ENCODE data around the gene TP53RK.

Gene TP53RK

GRCh38 chr20:46708172-46708860 lies 19.1 kb upstream of the TP53RK start:
- DNase-seq (ENCODE audit: low read depth, low spot score): no peak

GRCh38 chr20:46706242-46706641 lies 17.0 kb upstream of the TP53RK start:
- DNase-seq (ENCODE audit: low read depth, low spot score): no peak

- DNase-seq (ENCODE audit: low read depth, low spot score): no peak
Observed at GRCh38 chr20:46705378-46705729, 16.1 kb upstream of the TP53RK start.

- no peak for DNase-seq (ENCODE audit: low read depth, low spot score)
Observed at GRCh38 chr20:46704714-46705377, 15.6 kb upstream of the TP53RK start.

- DNase-seq (ENCODE audit: low read depth, low spot score): no peak
Observed at GRCh38 chr20:46703435-46703834, 14.2 kb upstream of the TP53RK start.

GRCh38 chr20:46702447-46703203 lies 13.4 kb upstream of the TP53RK start:
- no peak for DNase-seq (ENCODE audit: low read depth, low spot score)

- DNase-seq (ENCODE audit: low read depth, low spot score): no peak
Observed at GRCh38 chr20:46701986-46702385, 12.7 kb upstream of the TP53RK start.

- DNase-seq (ENCODE audit: low read depth, low spot score): no peak
Observed at GRCh38 chr20:46701556-46701955, 12.3 kb upstream of the TP53RK start.

- DNase-seq (ENCODE audit: low read depth, low spot score): no peak
Observed at GRCh38 chr20:46701057-46701456, 11.8 kb upstream of the TP53RK start.

- DNase-seq (ENCODE audit: low read depth, low spot score): peak; percentile 60
Observed at GRCh38 chr20:46700481-46700880, 11.2 kb upstream of the TP53RK start.

GRCh38 chr20:46699651-46700359 lies 10.6 kb upstream of the TP53RK start:
- DNase-seq (ENCODE audit: low read depth, low spot score): peak; percentile 53

- no peak for DNase-seq (ENCODE audit: low read depth, low spot score)
Observed at GRCh38 chr20:46698788-46699187, 9.5 kb upstream of the TP53RK start.

GRCh38 chr20:46696791-46697279 lies 7.6 kb upstream of the TP53RK start:
- no peak for DNase-seq (ENCODE audit: low read depth, low spot score)

- no peak for DNase-seq (ENCODE audit: low read depth, low spot score)
Observed at GRCh38 chr20:46695892-46696291, 6.6 kb upstream of the TP53RK start.

- no peak for DNase-seq (ENCODE audit: low read depth, low spot score)
Observed at GRCh38 chr20:46694484-46694883, 5.2 kb upstream of the TP53RK start.

GRCh38 chr20:46691196-46691595 lies 2.0 kb upstream of the TP53RK start:
- no peak for DNase-seq (ENCODE audit: low read depth, low spot score)

GRCh38 chr20:46690219-46691106 lies 1.2 kb upstream of the TP53RK start:
- DNase-seq (ENCODE audit: low read depth, low spot score): no peak

- no peak for DNase-seq (ENCODE audit: low read depth, low spot score)
Observed at GRCh38 chr20:46689754-46690085, 476 bp upstream of the TP53RK start.

- no peak for DNase-seq (ENCODE audit: low read depth, low spot score)
Observed at GRCh38 chr20:46688151-46689081, 828 bp downstream of the TP53RK start.
